Measurements from ENCODE around the gene TP53INP2. TPM values are rescaled to one million over a fixed set of nuclear protein-coding genes. Genes with fewer than 3 reads are reported as not detected.
"Not testable (repeated sequence)": the region's sequence is repeated elsewhere in the genome, so short reads cannot be mapped to it uniquely, and the experiment has no call there.

Gene TP53INP2
- 178 TPM for total RNA-seq (ENCODE audit: unreplicated experiment)
- long read RNA-seq, partial matches to known transcripts = 6 of 6 reads
- long read RNA-seq, other reads (novel, unspliced or antisense) = 0 of 6 reads

- peaks cover 5% of the 10 kb centered on the region for H3K36me3 Mint-ChIP-seq (ENCODE audit: unreplicated experiment)
- peaks cover 23% of the 10 kb centered on the region for H3K27me3 Mint-ChIP-seq (ENCODE audit: unreplicated experiment)
- H3K27ac Mint-ChIP-seq (ENCODE audit: unreplicated experiment) = peak within 1 kb of the TSS; percentile 99
- TF ChIP-seq CTCF (IDR thresholded peaks at IDR 0.05; ENCODE audit: partially characterized antibody, unreplicated experiment) = no peak
- H3K4me3 Mint-ChIP-seq (ENCODE audit: unreplicated experiment) = peak within 1 kb of the TSS; percentile 98
- H3K9me3 Mint-ChIP-seq (ENCODE audit: unreplicated experiment) = peaks cover 29% of the 10 kb centered on the region
- H3K4me1 Mint-ChIP-seq (ENCODE audit: low read depth, unreplicated experiment) = peaks cover 30% of the 10 kb centered on the region
- DNase-seq = peak; percentile 95
Observed at GRCh38 chr20:34704177-34705007, at the start of gene TP53INP2. TSS of gene TP53INP2 (plus strand) at chr20:34704344. CDS start at chr20:34708740, 4,396 bp downstream.

GRCh38 chr20:34658654-34659053 lies 45.5 kb upstream of the TP53INP2 start:
- peak; percentile 14 for DNase-seq
- H3K9me3 Mint-ChIP-seq (ENCODE audit: unreplicated experiment); H3K4me3 Mint-ChIP-seq (ENCODE audit: unreplicated experiment); H3K4me1 Mint-ChIP-seq (ENCODE audit: low read depth, unreplicated experiment); H3K36me3 Mint-ChIP-seq (ENCODE audit: unreplicated experiment); H3K27ac Mint-ChIP-seq (ENCODE audit: unreplicated experiment); H3K27me3 Mint-ChIP-seq (ENCODE audit: unreplicated experiment): not testable (repeated sequence)

- H3K9me3 Mint-ChIP-seq (ENCODE audit: unreplicated experiment); H3K27ac Mint-ChIP-seq (ENCODE audit: unreplicated experiment); H3K36me3 Mint-ChIP-seq (ENCODE audit: unreplicated experiment); H3K4me3 Mint-ChIP-seq (ENCODE audit: unreplicated experiment); H3K27me3 Mint-ChIP-seq (ENCODE audit: unreplicated experiment); DNase-seq; H3K4me1 Mint-ChIP-seq (ENCODE audit: low read depth, unreplicated experiment): not testable (repeated sequence)
Observed at GRCh38 chr20:34661811-34662210, 42.3 kb upstream of the TP53INP2 start.

GRCh38 chr20:34663213-34663943 lies 40.8 kb upstream of the TP53INP2 start:
- Mint-ChIP-seq H3K4me3 (ENCODE audit: unreplicated experiment) (no peak overlapping the region), H3K9me3 (ENCODE audit: unreplicated experiment) (peaks cover 6% of the 10 kb centered on the region), H3K36me3 (ENCODE audit: unreplicated experiment) (no peaks in the 10 kb centered on the region), H3K27ac (ENCODE audit: unreplicated experiment) (no peak overlapping the region), H3K4me1 (ENCODE audit: low read depth, unreplicated experiment) (peaks cover 2% of the 10 kb centered on the region), H3K27me3 (ENCODE audit: unreplicated experiment) (no peaks in the 10 kb centered on the region)
- TF ChIP-seq CTCF (IDR thresholded peaks at IDR 0.05; ENCODE audit: partially characterized antibody, unreplicated experiment) = no peak
- no peak for DNase-seq

- DNase-seq; H3K9me3 Mint-ChIP-seq (ENCODE audit: unreplicated experiment); H3K27me3 Mint-ChIP-seq (ENCODE audit: unreplicated experiment); H3K27ac Mint-ChIP-seq (ENCODE audit: unreplicated experiment); H3K36me3 Mint-ChIP-seq (ENCODE audit: unreplicated experiment); H3K4me3 Mint-ChIP-seq (ENCODE audit: unreplicated experiment); H3K4me1 Mint-ChIP-seq (ENCODE audit: low read depth, unreplicated experiment): not testable (repeated sequence)
Observed at GRCh38 chr20:34664751-34665150, 39.4 kb upstream of the TP53INP2 start.

- Mint-ChIP-seq H3K9me3 (ENCODE audit: unreplicated experiment) (peaks cover 2% of the 10 kb centered on the region), H3K4me1 (ENCODE audit: low read depth, unreplicated experiment) (no peaks in the 10 kb centered on the region), H3K27ac (ENCODE audit: unreplicated experiment) (no peak overlapping the region), H3K27me3 (ENCODE audit: unreplicated experiment) (no peaks in the 10 kb centered on the region), H3K4me3 (ENCODE audit: unreplicated experiment) (no peak overlapping the region), H3K36me3 (ENCODE audit: unreplicated experiment) (no peaks in the 10 kb centered on the region)
- no peak for TF ChIP-seq CTCF (IDR thresholded peaks at IDR 0.05; ENCODE audit: partially characterized antibody, unreplicated experiment)
- DNase-seq = no peak
Observed at GRCh38 chr20:34669094-34669493, 35.0 kb upstream of the TP53INP2 start.
